Suprapubic skin (tissue), 4 donors: ENCODE measurements around the gene NHSL2. TPM values are rescaled to one million over a fixed set of nuclear protein-coding genes. Genes with fewer than 3 reads are reported as not detected.
A peak's percentile ranks its signal among the peaks of the same experiment; 100 is the strongest.

Experiments
- DNase-seq, 2 donors: peaks; one replicate each; pipeline ENCODE4 v3.0.0-alpha.2; 2019; ENCODE audit warnings: low spot score in 2 of 2
- H3K27ac ChIP-seq: fragments of 200-600 bp; sonication (generic); one replicate; pipeline ENCODE4 v1.5.1; 2019
- H3K27me3 ChIP-seq: fragments of 200-600 bp; sonication (generic); one replicate; pipeline ENCODE4 v1.5.1; 2019
- H3K36me3 ChIP-seq: fragments of 200-600 bp; sonication (generic); one replicate; pipeline ENCODE4 v1.5.1; 2019
- H3K4me1 ChIP-seq: fragments of 200-600 bp; sonication (generic); one replicate; pipeline ENCODE4 v1.5.1; 2019
- H3K4me3 ChIP-seq: fragments of 200-600 bp; sonication (generic); one replicate; pipeline ENCODE4 v1.5.1; 2019; ENCODE audit warnings: mild to moderate bottlenecking
- H3K9me3 ChIP-seq: fragments of 200-600 bp; sonication (generic); one replicate; pipeline ENCODE4 v1.5.1; 2019
- CTCF ChIP-seq, 2 donors: fragments of 200-600 bp in 1 of 2; fragments of 450-650 bp in 1 of 2; sonication (generic) in 1 of 2; IDR thresholded peaks; one replicate each; pipeline ENCODE4 v1.5.1; 2016 to 2019; ENCODE audit warnings: antibody characterized with exemption in 2 of 2, mild to moderate bottlenecking in 1 of 2, moderate library complexity in 1 of 2
- EP300 ChIP-seq: sonication (generic); formaldehyde crosslinking; IDR thresholded peaks from one replicate; pipeline ENCODE4 v1.6.1; 2017; ENCODE audit warnings: antibody characterized with exemption
- POLR2A ChIP-seq, 2 donors: fragments of 450-650 bp; IDR thresholded peaks; one replicate each; pipeline ENCODE4 v1.6.1; 2017; ENCODE audit warnings: antibody characterized with exemption in 2 of 2, mild to moderate bottlenecking in 2 of 2, moderate library complexity in 2 of 2
- POLR2AphosphoS5 ChIP-seq, 3 donors: sonication (generic); formaldehyde crosslinking; IDR thresholded peaks; one replicate each; pipeline ENCODE4 v1.6.1; 2017; ENCODE audit warnings: antibody characterized with exemption in 3 of 3
- WGBS: methylation state at CpG from one replicate; pipeline ENCODE4 v1.1.5; 2018; 5-methylcytosine and 5-hydroxymethylcytosine counted together
- total RNA-seq, 4 donors: library from RNA; depleted of rRNA; stranded (reverse); fragments of >200 nt; gene quantifications; one replicate each; pipeline ENCODE4 v1.1.0, GENCODE V29; 2016

The NHSL2 gene
- total RNA-seq, 4 donors from 2014 or later, result 2.0 to 4.7 (median 3.0) TPM

GRCh38 chrX:72003811-72004750, 93.4 kb downstream of the NHSL2 start:
- H3K36me3 ChIP-seq, result no peaks in the 10 kb centered on the region
- no peaks in the 10 kb centered on the region for H3K27me3 ChIP-seq
- 34% methylated on average over 17 of the region's 17 CpGs for WGBS

GRCh38 chrX:72005046-72005445, 94.4 kb downstream of the NHSL2 start:
- H3K27ac ChIP-seq, result no peak overlapping the region

More at GRCh38 chrX:72003811-72004750, 93.4 kb downstream of the NHSL2 start:
- Histone ChIP-seq H3K9me3 (no peaks in the 10 kb centered on the region), H3K4me3 (no peak overlapping the region), H3K27ac (peak overlapping the region; percentile 48), H3K4me1 (peaks cover 7% of the 10 kb centered on the region)
- TF ChIP-seq CTCF (IDR thresholded peaks at IDR 0.05), result peak in 1 of 2 donors; percentile 5
- no peak for TF ChIP-seq POLR2AphosphoS5 (IDR thresholded peaks at IDR 0.05)
- TF ChIP-seq EP300, result no peak
- no peak for TF ChIP-seq POLR2A (IDR thresholded peaks at IDR 0.05)
- DNase-seq, result no peak

GRCh38 chrX:72006461-72006860, 95.8 kb downstream of the NHSL2 start:
- Histone ChIP-seq H3K27me3 (no peaks in the 10 kb centered on the region), H3K36me3 (no peaks in the 10 kb centered on the region), H3K9me3 (no peaks in the 10 kb centered on the region), H3K4me3 (no peak overlapping the region), H3K27ac (no peak overlapping the region), H3K4me1 (peaks cover 7% of the 10 kb centered on the region)
- 94% methylated on average over 4 of the region's 4 CpGs for WGBS
- TF ChIP-seq POLR2AphosphoS5 (IDR thresholded peaks at IDR 0.05) (no peak), EP300 (no peak), CTCF (IDR thresholded peaks at IDR 0.05) (no peak), POLR2A (IDR thresholded peaks at IDR 0.05) (no peak)
- DNase-seq, result no peak

More at GRCh38 chrX:72005046-72005445, 94.4 kb downstream of the NHSL2 start:
- WGBS, result 98% methylated on average over 2 of the region's 2 CpGs
- H3K9me3 ChIP-seq, result no peaks in the 10 kb centered on the region
- no peak overlapping the region for H3K4me3 ChIP-seq
- peaks cover 7% of the 10 kb centered on the region for H3K4me1 ChIP-seq
- no peak for TF ChIP-seq EP300
- TF ChIP-seq POLR2AphosphoS5 (IDR thresholded peaks at IDR 0.05), result no peak
- TF ChIP-seq POLR2A (IDR thresholded peaks at IDR 0.05), result no peak
- no peaks in the 10 kb centered on the region for H3K36me3 ChIP-seq
- no peak for DNase-seq
- no peaks in the 10 kb centered on the region for H3K27me3 ChIP-seq

- Histone ChIP-seq H3K36me3 (no peaks in the 10 kb centered on the region), H3K9me3 (no peaks in the 10 kb centered on the region), H3K27me3 (no peaks in the 10 kb centered on the region), H3K4me1 (no peaks in the 10 kb centered on the region), H3K27ac (no peak overlapping the region), H3K4me3 (no peak overlapping the region)
- TF ChIP-seq EP300 (no peak), POLR2A (IDR thresholded peaks at IDR 0.05) (no peak), POLR2AphosphoS5 (IDR thresholded peaks at IDR 0.05) (no peak), CTCF (IDR thresholded peaks at IDR 0.05) (no peak)
- 77% methylated on average over 2 of the region's 2 CpGs for WGBS
- DNase-seq, result no peak
These were observed 99.1 kb downstream of the NHSL2 start for GRCh38 chrX:72009731-72010130.

- no peak for TF ChIP-seq EP300
- TF ChIP-seq POLR2A (IDR thresholded peaks at IDR 0.05), result no peak
- TF ChIP-seq POLR2AphosphoS5 (IDR thresholded peaks at IDR 0.05), result no peak
- TF ChIP-seq CTCF (IDR thresholded peaks at IDR 0.05), result no peak
- DNase-seq, result no peak
- 88% methylated on average over 2 of the region's 2 CpGs for WGBS
- H3K27me3 ChIP-seq, result no peaks in the 10 kb centered on the region
- no peaks in the 10 kb centered on the region for H3K4me1 ChIP-seq
- no peak overlapping the region for H3K27ac ChIP-seq
- H3K4me3 ChIP-seq, result no peak overlapping the region
- no peaks in the 10 kb centered on the region for H3K36me3 ChIP-seq
- no peaks in the 10 kb centered on the region for H3K9me3 ChIP-seq
These were observed 101.1 kb downstream of the NHSL2 start for GRCh38 chrX:72011734-72012133.
